ENCODE results near the gene CTRB1.

CTRB1 gene

GRCh38 chr16:75218256-75219076 lies at the start of gene CTRB1:
Gene CTRB1 (plus strand): TSS chr16:75218988. CDS start chr16:75219008, 20 bp downstream.
- DNase-seq: peak; percentile 4

DNA sequence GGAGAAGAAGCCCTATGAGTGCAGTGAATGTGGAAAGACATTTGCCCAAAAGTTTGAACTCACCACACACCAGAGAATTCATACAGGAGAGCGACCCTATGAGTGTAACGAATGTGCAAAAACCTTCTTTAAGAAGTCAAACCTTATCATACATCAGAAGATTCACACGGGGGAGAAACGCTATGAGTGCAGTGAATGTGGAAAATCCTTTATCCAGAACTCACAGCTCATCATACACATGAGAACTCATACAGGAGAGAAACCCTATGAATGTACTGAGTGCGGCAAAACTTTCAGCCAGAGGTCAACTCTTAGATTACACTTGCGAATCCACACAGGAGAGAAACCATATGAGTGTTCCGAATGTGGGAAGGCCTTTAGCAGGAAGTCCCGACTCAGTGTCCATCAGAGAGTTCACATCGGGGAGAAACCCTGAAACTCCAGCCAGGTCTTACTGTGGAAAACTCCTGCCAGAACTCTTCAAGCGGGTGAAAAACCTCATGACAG lies 48.8 kb upstream of the CTRB1 start:
- no peak for DNase-seq

- no peak for DNase-seq
Observed at GRCh38 chr16:75172578-75172977, 46.2 kb upstream of the CTRB1 start.

DNA sequence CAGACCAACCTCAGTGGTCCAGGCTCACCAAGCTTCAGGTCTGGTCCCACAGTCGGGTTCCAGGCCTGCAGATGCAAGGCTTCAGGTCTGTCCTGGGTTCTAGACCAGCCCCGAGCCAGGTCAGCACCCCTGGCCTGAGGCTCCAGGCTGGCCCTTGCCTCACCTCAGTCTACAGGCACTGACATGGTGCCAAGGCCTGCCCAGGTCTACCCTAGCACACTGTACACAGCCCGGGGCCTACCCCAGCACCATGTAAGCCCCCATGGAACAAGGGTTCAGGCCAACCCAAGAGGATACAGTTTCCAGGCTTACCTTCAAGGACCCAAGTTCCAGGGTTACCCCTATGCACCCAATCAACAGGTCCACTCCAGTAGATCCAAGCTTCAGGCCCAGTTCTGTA lies 43.7 kb upstream of the CTRB1 start:
- no peak for DNase-seq

- DNase-seq: no peak
Observed at GRCh38 chr16:75176926-75177325, 41.9 kb upstream of the CTRB1 start.

DNA sequence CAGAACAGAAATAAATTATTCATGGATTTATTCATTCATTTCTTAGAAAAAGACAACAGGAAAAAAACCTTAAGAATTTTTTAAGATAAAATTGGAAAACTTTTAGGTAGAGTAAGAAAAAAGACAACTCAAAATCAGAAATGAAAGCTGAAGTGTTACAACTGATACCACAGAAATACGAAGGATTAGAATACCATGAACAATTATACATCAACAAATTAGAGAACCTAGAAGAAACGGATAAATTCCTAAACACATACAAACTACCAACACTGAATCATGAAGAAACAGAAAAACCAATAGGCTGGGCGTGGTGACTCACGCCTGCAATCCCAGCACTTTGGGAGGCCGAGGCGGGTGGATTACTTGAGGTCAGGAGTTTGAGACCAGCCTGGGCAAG lies 39.6 kb upstream of the CTRB1 start:
- no peak for DNase-seq

DNA sequence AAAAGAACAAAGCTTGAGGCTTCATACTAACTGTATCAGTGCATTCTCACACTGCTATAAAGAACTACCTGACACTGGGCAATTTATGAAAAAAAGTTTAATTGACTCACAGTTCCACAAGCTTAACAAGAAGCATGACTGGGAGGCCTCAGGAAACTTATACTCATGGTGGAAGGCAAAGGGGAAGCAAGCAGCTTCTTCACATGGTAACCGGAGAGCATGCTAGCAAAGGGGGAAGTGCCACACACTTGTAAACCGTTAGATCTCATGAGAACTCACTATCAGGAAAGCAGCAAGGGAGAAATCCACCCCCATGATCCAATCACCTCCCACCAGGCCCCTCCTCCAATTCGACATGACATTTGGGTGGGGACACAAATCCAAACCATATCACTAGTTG lies 37.2 kb upstream of the CTRB1 start:
- no peak for DNase-seq

DNA sequence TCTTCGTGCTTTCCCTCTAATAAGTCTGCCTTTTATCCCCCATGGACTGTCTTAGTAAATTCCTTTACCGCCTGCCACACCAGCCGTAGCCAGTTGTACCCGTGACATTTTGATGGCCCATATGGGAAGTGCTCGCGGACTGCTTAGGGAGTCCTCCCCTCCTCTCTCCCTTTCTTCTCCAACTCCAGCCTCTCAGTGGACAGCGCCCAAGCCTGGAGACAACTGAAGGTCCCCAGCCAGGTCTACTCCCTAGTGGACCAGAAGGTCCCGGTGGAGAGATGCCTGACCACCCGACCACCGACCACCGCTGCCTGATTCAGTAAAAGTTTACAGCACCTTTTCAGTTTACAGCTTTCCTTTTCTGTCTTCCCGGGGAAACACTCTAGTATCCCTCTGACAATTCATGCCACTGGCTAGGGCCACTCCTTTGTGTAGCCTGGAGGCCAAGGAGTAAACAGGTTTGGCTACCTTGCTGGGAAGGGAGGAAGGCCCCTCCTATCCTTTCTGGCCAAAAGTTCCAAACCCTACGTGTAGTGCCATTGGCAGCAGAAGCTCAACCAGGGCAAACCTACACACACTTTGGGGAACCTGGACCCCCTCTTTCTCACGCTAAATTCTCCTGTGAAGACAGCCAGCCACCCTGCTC lies 29.8 kb upstream of the CTRB1 start:
- no peak for DNase-seq

DNA sequence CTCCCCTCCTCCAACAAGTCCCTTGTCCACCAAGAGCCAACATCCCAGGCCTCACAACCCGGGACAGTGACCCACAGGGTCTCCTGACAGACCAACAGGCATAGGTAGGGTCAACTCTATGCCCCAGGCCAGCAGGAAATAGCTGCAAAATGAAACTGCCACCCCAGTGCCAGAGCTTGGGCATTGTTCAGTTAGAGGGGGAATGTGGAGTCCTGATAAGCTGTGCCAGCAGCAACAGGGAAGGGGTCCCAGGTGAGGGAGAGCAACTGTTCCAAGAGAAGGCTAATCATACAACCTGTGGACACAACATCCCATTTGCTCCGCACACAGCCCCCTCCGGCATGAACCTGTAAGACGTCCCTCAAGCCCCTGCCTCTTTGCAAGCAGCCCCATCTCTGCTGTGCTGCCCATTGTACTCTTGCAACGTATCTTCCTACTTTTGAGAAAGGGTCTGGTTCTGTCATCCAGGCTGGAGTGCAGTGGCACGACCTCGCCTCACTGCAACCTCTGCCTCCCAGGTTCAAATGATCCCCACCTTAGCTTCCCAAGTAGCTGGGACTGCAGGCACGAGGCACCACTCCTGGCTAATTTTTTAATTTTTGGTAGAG lies 29.0 kb upstream of the CTRB1 start:
- no peak for DNase-seq

- DNase-seq: no peak
Observed at GRCh38 chr16:75192606-75193264, 26.1 kb upstream of the CTRB1 start.

- DNase-seq: no peak
Observed at GRCh38 chr16:75193265-75193650, 25.5 kb upstream of the CTRB1 start.

DNA sequence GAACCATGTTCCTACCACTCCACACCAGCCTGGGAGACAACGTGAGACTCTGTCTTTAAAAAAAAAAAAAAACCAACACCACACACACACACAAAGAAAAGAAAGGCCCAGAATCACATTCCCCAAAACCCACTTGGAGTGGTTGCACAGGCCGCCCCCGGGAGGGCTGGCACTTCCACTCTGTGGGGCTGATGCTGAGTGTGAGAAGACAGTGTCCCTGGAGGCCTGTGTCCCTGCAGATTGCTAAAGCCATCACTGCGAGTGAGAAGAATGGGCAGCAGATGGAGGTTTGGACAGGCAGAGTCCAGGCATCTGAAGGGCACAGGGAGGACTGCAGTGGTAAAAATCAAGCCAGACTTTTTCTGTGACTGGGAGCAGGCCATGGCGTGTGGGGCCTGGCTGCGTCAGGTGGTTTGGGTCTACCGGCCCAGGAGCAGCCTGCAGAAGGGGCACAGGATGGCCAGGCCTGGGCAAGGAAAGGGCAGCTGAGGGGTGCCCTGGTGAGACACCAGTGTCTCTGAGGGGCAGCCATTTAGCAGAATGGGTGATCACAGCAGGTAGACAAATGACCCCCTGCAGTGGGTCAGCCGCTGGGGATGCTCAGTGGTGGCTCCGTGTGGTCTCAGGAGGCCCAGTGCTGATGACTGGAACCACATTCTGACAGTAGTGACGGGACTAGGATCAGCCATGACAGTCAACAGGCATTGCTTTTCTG lies 24.9 kb upstream of the CTRB1 start:
- DNase-seq: no peak

DNA sequence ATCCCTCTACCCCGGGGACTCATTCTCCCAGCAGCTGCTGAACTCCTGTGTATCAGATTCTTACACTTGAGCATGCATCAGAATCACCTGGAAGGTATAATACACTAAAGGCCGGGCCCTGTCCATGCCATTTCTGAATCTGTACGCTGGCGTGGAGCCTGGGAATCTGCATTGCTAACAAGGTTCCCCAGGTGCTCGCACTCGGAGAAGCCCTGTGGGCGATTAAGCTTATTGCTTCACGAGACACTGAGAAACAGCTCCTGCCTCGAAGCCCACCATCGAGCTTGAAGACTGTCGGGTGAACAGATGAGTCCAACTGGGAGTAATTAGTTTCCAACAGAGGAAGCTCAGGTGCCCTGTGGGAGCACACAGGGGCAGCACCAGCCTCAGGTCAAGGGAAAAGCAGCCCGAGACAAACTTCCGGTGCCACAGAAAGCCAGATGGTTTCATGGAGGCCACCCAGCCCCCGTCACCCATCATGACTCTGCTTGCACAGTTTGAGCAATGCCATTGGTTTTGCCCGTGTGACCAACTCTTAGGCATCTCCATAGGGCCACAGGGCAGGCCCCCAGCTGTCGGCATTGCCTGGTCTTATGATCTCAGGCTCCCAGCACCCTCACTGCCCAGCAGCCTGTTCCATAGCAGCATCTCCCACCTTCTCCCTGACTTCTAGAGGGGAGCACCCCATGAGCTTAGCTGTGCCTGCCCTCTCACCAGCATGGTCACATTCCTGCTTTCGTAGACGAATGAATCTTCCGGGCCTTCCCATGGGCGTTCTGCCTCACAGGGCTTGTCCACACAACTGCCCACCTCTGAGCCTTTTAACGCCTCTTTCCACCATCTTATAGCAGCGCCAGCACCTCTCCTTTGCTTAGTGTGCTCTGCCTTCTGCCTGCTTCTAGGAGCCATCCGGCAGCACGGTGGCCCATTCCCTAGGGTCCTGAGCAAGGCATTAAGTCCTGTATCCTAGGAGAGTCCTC lies 22.7 kb upstream of the CTRB1 start:
- no peak for DNase-seq

GRCh38 chr16:75196836-75197235 lies 22.0 kb upstream of the CTRB1 start:
- DNase-seq: no peak

DNA sequence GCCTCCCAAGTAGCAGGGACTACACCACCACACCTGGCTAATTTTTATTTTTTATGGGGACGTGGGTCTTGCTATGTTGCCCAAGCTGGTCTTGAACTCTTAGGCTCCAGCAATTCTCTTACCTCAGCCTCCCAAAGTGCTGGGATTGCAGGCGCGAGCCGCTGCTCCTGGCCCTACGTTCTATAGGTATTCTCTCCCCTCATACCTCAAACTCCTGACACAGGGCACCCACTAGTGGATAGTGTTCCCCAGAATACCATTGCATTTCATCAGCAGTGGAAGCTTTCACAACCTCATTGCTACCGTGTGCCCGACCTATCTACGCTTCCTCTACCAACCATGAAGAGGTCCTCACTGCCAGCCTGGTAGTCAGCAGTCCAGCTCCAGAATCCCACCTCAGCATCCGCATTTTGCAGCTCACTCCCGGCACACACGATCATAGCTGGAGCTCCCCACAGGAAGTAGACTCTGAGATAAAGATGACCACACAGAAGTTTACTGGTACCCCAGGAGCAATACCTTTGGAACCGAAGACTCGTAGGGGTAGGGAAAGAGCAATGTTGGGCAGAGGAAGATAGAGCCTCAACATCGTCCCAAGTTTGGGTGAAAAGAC lies 21.2 kb upstream of the CTRB1 start:
- DNase-seq: no peak

DNA sequence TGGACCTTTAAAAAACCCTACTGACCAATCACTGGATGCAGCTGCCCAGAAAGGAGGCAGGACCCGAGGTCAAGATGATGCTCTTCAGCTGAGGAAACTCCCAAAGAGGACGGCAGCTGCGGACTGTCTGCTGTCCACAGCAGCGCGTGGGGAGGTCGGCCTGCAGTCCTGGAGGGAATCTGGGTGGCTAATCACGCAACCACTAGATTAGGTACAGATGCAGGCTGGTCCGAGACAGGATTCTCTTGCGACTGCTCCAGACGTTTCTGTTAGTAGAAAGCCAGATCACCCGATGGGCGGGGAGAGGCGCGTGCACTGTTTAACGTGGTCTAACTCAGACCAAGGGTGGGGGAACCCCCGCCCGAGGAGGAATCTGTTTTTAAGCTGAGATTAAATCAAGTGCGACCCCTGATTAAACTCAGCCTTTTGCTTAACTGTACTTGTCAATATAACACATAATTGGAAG lies 20.6 kb upstream of the CTRB1 start:
- DNase-seq: no peak

- no peak for DNase-seq
Observed at GRCh38 chr16:75202069-75202590, 16.7 kb upstream of the CTRB1 start.

DNA sequence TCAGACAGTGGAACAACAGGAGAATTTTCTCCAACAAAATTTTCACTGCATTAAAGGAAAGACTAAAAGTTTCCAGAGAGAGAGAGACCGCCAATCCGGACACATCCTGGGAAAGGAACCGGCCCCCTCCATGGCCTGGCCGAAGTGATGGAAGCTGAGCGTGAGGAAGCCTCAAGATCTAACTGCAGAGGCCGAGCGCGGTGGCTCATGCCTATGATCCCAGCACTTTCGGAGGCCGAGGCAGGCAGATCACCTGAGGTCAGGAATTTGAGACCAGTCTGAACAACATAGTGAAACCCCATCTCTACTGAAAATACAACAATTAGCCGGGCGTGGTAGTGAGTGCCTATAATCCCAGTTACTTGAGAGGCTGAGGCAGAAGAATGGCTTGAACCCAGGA lies 15.7 kb upstream of the CTRB1 start:
- no peak for DNase-seq

DNA sequence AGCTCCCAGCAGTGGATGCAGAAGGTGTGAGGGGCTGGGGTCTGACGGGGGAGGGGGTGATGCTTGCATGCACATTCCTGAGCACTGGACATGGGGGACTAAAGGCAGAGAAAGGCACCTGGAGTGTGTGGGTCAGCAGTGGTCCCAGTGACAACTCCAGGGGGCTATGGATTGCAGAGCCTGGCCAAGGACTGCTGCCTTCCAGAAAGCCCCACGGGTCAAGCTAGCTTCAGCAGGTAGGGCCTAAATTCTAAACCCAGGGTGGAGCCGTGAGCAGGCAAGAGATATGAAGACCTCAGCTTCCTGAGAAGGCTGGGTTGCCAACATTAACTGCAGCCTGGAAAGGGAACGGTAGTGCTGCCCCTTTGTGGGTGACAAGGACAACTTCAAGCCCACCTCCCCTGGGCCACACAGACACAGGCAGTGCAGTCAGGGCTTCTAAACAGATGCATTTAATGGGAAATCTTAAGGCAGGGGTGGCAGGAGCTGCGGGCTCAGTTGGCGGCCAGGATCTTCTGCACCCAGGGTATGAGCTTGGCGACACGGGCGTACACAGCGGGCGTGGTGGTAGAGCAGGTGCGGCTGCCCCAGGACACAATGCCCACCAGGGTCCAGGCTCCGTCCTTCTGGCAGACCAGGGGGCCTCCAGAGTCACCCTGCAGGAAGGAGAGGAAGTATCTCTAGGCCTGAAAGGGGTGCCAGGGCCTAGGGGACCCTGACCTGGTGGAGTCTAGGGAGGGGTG lies 14.9 kb upstream of the CTRB1 start:
- no peak for DNase-seq

DNA sequence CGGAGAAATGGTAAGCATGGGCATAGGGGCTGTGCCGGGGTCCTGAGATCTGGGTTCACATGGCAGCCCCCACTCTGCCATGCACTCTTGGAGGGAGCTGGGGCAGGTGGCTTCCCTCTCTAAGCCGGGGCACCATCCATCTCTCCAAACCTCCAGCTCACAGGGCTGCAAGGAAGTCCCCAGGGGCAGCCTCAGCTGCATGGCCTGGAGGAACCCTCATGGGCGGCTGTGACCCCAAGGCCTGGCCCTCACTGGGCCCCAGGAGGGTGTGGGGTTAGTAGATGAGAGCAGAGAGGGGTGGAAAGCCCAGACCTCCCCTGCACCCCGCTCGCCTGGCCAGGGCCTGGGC lies 14.4 kb upstream of the CTRB1 start:
- no peak for DNase-seq
